NCI-H510A treated with DMSO at 0.1 percent for 48 hours (cell line): Measurements from ENCODE around the gene CBX4.
"Not testable (repeated sequence)": the region's sequence is repeated elsewhere in the genome, so short reads cannot be mapped to it uniquely, and the experiment has no call there.

Source experiments
- DNase-seq: peaks from one replicate; lab custom pipeline; 2025; lab: John Stamatoyannopoulos, UW

CBX4 gene

DNA sequence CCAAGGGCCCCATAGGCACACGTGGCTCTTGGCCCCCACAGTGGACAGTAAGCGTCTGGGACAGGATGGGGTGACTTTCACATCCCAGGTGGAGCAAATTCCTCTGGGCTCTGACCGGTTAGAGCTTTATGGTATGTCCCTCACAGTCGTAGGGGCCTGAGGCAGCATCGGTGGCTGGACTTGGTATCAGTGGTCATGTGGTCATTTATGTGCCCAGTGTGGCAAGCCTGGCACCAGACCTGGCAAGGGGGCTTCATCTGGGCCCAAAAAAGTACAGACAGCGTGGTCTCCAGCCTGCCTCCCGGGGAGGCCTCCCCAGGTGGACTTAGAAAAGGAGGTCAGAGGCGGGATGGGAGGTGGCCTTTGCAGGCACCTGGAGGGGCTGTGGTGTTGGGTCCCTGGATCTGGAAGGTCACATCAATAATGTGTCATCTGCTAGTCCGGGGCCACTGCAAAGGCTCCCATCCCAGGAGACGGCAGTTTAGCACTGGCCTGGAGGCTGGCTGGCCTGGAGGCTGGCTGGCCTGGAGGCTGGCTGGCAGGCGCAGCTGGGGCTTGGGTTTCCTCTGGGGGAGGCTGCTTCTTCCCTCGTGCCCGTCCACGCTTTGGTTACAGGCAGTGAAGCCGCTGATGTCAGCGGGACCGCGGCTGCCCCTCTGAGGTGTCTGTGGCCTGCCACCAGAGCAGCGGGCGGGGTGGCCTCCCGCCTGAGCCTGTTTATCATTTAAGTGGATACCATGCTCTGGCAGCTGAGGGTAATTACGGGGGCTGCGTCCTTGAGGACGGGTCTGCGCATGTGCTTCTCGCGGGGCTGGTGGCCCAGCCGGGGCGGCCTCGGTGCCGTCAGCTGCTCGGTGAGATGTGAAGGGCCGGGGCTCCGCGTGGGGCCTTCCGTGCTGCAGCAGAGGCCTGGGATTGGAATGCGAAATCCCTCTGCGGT, 20.7 kb upstream of the CBX4 start:
- DNase-seq, result no peak

DNA sequence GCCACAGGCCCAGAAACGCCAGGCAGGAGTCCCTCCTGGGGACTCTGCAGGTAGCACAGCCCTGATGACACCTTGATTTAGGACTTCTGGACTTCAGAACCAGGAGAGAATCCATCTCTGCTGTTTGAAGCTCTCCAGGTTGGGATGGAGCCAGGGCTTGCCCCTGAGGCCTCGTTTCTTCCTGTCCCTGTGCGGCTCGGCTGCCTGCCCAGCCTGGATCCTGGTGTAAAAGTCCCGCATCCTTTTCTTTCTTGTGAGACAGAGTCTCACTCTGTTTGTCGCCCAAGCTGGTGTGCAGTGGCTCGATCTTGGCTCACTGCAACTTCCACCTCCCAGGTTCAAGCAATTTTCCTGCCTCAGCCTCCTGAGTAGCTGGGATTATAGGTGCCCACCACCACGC, 17.9 kb upstream of the CBX4 start:
- DNase-seq, result no peak

DNA sequence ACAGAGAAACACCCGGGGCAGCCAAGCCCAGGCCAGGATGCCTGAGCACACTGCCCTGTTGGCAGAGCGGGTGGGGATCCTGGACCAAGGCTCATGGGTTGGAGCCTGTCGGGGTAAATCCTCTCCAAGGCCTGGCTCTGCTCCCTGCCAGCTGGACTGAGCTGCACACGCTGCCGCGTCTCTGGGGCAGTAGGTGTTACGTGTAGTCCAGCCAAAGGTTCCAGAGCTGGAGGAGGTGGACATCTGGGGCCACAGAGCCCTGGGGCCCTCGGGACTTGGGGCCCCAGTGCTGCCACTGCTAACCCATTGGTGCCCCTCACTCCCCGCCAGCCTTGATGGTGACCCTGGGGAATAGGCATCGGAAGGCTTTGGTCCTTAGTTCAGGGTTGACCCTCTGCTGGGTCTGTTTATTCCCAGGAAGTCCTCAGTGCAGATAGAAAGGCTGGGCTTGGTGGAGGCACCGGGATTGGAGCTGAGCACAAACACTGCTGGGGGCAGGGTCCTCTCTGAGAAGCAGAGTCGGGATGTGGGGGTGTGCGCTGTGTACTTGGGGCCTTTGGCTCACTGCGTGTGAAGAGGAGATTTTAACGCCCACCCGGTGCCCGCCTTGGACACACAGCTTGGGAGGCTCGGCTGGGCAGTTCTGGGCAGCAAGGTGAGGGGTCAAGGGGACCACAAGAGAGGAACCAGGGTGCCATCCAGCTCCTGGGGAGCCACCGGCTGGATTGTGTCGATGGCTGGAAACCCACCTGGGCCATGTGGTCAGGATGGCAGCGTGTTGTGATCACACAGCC, 16.3 kb upstream of the CBX4 start:
- no peak for DNase-seq

DNA sequence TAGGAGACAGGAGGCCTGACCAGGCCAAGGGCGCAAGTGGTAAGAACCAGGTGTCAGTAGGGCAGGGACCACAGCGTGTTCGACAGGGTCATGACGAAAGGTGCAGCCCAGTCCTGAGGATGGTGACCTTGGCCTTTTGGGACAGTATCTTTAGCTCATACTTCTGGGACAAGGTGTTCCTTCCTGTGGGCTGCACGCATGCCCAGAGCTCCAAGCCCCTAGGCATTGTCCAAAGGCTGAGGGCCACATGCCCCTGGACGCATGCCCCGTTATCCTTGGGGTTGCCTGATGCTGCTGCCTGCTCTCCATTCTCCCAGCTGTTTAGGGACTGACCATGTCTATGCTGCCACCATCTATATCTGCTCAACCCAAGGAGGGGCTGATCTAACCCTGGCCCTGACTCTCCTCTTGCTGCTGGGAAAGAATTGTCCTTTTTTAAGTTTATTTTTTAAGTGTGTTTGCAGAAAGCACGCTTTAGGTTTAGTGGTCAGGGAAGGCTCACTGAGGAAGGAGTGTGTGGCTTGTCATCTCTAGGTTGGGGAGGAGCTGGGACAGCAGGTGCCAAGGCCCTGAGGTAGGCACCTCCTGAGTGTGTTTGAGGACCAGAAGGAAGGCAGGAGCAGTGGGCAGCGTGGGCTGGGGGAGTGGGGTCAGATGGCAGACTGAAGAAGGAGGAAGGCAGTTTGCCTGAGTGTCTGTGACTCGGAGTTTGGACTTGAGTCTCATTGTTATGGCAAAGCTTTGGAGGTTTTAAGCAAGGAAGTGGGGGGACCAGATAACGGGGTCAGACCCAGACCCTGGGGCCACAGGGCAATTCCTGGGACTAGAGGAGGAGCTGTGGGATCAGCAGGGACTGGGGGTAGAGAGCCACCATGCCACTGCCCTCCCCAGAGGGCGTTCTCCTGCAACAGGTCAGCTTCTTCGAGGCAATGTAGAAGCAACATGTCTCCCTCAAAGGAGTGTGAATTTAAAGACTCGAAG, 15.1 kb upstream of the CBX4 start:
- DNase-seq, result no peak

- DNase-seq, result not testable (repeated sequence)
Measured at GRCh38 chr17:79853168-79853567, 13.9 kb upstream of the CBX4 start.

DNA sequence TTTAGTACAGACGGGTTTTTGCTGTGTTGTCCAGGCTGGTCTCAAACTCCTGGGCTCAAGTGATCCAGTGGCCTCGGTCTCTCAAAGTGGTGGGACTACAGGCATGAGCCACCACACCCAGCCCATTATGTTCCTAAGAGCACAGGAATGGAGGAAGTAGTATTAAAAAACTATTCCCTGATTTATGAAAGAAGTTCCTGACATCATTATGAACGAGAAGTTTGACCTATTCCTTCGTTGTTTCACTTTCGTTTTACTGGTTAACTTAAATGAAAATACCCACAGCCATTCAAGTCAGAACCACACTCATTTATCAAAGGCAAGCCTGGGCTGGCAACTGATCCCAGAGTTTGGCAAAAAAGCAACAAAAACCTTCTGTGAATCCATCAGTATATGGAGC, 13.5 kb upstream of the CBX4 start:
- DNase-seq, result no peak

DNA sequence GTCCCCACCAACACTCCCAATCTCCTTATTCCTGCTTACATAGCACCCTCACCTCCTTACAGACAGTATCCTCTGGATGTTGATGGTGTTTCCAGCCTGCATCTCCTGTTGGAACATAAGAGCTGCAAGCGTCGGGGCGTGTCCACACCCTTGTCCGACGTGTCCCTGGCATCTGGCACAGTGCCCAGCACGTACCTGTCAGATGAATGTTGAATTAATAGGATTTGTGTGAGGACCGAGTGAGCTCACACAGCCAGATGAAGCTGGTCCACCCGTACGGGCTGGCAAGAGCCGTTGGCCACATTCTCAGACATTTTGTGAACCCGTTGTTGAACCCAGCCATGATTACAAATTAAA, 12.2 kb upstream of the CBX4 start:
- peak; percentile 95 for DNase-seq

GRCh38 chr17:79850571-79851460, 11.6 kb upstream of the CBX4 start:
- DNase-seq, result no peak

- DNase-seq, result no peak
Measured at GRCh38 chr17:79849953-79850352, 10.7 kb upstream of the CBX4 start.

DNA sequence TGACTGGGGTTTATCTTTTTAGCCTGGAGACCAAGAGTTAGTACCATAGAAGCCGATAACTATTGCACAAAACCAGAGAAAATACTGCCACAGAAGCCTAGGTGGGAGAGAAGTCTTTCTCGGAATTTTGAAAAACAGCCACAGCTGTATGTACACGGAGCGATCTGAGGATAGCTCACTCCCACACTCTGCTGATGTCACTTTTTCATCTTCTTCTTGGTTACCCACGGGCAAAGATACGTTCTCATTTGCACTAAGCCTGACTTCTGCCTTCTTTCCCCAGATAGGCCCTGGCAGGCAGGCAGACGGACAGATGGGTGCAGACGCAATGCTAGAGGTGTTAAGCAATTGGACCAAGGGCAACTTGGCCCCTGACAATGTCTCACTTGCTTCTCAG, 9.1 kb upstream of the CBX4 start:
- DNase-seq, result no peak

- no peak for DNase-seq
Measured at GRCh38 chr17:79847698-79848369, 8.6 kb upstream of the CBX4 start.

GRCh38 chr17:79845601-79845949, 6.3 kb upstream of the CBX4 start:
- no peak for DNase-seq

- DNase-seq, result peak; percentile 37
Measured at GRCh38 chr17:79844869-79845600, 5.8 kb upstream of the CBX4 start.

- no peak for DNase-seq
Measured at GRCh38 chr17:79843816-79844800, 4.9 kb upstream of the CBX4 start.

DNA sequence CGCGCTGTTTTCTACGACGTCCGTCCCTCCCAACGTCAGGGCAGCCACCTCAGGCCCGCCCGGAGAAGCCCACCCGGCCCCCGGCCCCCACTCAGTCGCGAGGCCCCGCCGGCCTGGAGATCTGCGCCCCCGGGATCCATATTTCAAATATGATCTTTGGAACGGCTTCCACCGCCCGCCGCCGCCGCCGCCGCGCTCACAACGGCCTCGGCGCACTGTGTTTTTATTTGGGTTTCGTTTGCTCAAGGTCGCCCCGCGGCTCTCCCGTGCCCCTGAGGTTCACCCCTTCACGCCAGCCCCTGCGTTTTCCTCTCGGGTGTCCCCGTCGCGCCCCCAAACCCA, 4.2 kb upstream of the CBX4 start:
- DNase-seq, result no peak

DNA sequence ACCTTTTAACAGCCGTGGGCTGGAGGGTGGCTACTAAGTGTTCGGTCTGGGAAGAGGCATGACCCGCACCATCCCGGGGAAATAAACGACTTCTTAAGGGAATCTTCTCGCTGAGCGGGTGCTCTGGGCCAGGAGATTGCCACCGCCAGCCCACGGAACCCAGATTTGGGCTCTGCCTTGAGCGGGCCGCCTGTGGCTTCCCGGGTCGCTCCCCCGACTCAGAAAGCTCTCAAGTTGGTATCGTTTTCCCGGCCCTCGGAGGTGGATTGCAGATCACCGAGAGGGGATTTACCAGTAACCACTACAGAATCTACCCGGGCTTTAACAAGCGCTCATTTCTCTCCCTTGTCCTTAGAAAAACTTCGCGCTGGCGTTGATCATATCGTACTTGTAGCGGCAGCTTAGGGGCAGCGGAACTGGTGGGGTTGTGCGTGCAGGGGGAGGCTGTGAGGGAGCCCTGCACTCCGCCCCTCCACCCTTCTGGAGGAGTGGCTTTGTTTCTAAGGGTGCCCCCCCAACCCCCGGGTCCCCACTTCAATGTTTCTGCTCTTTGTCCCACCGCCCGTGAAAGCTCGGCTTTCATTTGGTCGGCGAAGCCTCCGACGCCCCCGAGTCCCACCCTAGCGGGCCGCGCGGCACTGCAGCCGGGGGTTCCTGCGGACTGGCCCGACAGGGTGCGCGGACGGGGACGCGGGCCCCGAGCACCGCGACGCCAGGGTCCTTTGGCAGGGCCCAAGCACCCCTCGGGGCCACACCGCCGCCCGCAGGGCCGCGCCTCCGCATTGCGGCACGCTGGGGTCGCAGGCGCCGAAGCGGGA, 3.6 kb upstream of the CBX4 start:
- DNase-seq, result no peak

DNA sequence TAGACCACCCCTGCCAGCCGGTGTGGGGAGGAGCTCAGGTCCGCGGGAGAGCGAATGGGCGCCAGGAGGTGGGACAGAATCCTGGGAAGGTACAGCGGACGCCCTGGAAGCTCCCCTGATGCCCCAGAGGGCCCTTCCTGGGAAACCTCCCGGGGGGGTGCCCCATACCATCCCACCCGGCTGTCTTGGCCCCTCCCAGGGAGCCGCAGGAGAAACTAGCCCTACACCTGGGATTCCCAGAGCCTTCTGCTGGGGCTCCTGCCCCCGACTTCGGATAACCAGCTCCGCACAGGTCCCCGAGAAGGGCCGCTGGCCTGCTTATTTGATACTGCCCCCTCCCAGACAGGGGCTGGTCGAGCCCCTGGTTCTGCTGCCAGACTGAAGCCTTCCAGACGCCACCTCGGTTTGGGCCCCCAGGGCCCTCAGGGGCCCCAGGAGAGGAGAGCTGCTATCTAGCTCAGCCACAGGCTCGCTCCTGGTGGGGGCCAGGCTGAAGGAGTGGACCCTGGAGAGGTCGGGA, 3.0 kb upstream of the CBX4 start:
- DNase-seq, result no peak
